BE2C (cell line): ENCODE measurements around the gene PSMB5.

Source experiments
- DNase-seq: peaks from one replicate; pipeline ENCODE4 v3.0.0-alpha.2; 2020
- H3K27me3 ChIP-seq: fragments of 250-450 bp; sonication (Bioruptor Pico); 2 replicates; pipeline ENCODE4 v1.5.1; 2020; ENCODE audit warnings: mild to moderate bottlenecking
- H3K36me3 ChIP-seq: fragments of 250-450 bp; sonication (Bioruptor Pico); 2 replicates; pipeline ENCODE4 v1.5.1; 2020; ENCODE audit warnings: mild to moderate bottlenecking
- H3K4me1 ChIP-seq: fragments of 250-450 bp; sonication (Bioruptor Pico); 2 replicates; pipeline ENCODE4 v1.5.1; 2020
- H3K4me3 ChIP-seq: 2 replicates; pipeline ENCODE4 v1.5.1; 2011; ENCODE audit warnings: low read depth, low read length
- H3K9me3 ChIP-seq: fragments of 250-450 bp; sonication (Bioruptor Pico); 2 replicates; pipeline ENCODE4 v1.5.1; 2020
- TF ChIP-seq, protein P1 (sequence below): IDR thresholded peaks from 2 replicates; pipeline ENCODE4 v1.5.1; 2012; ENCODE audit warnings: mild to moderate bottlenecking, low read depth, low read length

Gene PSMB5

GRCh38 chr14:22997676-22998323 lies 36.9 kb downstream of the PSMB5 start:
- Histone ChIP-seq H3K9me3 (no peaks in the 10 kb centered on the region), H3K4me1 (peaks cover 10% of the 10 kb centered on the region), H3K27me3 (no peaks in the 10 kb centered on the region), H3K4me3 (no peak overlapping the region), H3K36me3 (no peaks in the 10 kb centered on the region)
- DNase-seq = no peak
- TF ChIP-seq, protein P1, sequence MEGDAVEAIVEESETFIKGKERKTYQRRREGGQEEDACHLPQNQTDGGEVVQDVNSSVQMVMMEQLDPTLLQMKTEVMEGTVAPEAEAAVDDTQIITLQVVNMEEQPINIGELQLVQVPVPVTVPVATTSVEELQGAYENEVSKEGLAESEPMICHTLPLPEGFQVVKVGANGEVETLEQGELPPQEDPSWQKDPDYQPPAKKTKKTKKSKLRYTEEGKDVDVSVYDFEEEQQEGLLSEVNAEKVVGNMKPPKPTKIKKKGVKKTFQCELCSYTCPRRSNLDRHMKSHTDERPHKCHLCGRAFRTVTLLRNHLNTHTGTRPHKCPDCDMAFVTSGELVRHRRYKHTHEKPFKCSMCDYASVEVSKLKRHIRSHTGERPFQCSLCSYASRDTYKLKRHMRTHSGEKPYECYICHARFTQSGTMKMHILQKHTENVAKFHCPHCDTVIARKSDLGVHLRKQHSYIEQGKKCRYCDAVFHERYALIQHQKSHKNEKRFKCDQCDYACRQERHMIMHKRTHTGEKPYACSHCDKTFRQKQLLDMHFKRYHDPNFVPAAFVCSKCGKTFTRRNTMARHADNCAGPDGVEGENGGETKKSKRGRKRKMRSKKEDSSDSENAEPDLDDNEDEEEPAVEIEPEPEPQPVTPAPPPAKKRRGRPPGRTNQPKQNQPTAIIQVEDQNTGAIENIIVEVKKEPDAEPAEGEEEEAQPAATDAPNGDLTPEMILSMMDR = no peak

DNA sequence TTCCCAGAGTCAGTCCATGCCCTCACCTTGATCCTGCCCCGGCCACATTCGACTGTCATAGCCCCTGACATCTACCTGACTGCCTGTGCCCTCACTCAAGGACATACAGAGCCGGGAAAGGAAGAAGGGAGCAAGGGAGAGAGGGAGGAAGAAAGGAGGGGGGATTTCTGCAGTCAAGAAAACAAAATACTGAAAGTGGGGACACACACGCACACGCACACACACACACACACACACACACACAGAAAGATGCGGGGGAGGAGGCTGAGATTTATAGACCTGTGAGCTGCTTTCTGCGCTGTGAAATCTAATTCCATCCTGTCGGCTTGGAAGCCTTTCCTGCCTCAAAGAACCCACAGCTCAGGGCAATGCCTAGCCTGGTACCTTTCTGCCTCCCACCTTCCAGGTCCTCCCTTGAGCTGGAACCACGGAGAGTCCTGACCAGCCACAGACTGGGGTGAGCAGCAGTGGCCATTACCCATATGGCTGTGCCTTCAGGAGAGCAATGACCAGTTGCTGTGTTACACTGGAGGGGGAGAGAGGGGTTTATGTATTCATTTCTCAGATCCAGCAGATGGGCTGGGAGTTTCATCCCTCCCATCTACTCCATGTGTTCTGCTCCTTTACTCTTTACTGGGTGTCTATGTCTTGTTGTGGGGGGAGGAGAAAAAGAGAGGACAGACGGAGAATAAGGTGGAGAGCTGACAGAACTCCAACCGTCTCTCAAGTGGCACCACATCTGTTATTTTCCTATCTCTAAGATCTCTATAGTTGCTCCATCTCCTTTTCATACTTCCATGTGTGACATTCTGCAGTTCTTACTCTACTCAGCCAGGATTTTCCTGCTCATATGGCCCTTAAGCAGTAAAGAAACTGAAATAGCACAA lies 37.7 kb downstream of the PSMB5 start:
- Histone ChIP-seq H3K36me3 (no peaks in the 10 kb centered on the region), H3K9me3 (no peaks in the 10 kb centered on the region), H3K27me3 (no peaks in the 10 kb centered on the region), H3K4me3 (no peak overlapping the region), H3K4me1 (peaks cover 10% of the 10 kb centered on the region)
- TF ChIP-seq, protein P1 = no peak
- no peak for DNase-seq

DNA sequence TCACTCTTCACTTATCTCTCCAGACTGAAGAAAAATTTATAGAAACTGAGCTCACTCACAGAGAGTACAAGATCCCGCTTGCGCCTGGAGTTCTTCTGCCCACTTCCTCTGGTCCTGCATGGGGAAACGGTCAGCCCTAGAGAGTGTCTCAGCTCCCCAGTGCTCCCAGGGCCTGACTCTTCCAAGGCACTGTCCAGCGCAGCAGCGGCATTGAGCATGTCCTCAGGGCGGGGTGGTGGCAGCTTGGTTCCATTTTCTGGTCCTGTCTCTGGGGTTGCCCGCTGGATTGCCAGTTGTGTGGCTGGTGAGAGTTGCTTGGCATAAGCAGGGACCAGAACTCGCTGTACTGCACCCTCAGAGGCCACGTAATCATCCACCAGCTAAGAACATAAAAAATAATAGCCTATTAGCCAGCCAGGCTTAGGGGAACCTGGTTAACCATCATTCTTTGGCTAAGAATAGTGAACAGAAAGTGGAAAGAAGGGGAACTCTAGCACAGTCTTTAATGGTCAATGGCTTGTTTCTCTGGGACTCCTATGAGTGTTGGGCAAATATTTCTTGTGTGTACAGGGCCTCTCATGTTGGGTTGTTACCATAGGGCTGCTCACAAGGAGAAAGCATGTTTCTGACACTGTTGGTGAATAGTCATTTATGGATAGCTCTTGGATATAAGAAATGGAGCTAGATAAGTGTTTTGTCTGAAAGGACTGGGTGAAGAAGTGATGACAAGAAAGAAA lies 38.6 kb downstream of the PSMB5 start:
- H3K36me3 ChIP-seq = no peaks in the 10 kb centered on the region; the same call in 1 of the 2 replicates
- H3K4me1 ChIP-seq = peaks cover 10% of the 10 kb centered on the region
- no peaks in the 10 kb centered on the region for H3K27me3 ChIP-seq
- no peak overlapping the region for H3K4me3 ChIP-seq
- DNase-seq = no peak
- TF ChIP-seq, protein P1 = no peak
- no peaks in the 10 kb centered on the region for H3K9me3 ChIP-seq

GRCh38 chr14:22994762-22995275 lies 39.9 kb downstream of the PSMB5 start:
- Histone ChIP-seq H3K27me3 (no peaks in the 10 kb centered on the region), H3K4me1 (peaks cover 10% of the 10 kb centered on the region), H3K4me3 (no peak overlapping the region), H3K9me3 (no peaks in the 10 kb centered on the region), H3K36me3 (no peaks in the 10 kb centered on the region; the same call in 1 of the 2 replicates)
- TF ChIP-seq, protein P1 = peak; percentile 88
- DNase-seq = peak; percentile 59

DNA sequence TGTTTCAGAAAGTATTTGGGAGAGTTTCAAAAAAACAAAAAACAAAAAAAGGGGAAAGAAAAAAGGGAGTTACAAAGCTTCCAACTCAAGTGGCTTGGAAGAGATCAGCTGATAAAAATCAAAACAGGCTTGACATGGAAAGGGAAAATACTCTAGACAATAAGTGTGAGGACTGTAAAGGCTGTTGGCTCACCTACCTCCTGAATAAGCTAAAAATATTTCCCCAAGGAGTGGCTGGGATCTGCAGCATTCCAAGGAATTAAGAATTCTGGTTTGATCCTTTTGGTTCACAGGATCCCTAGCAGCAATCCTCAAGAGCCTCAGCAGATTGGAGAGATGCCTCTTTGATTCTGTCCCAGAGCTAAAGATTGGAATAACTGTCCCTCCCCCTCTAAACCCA lies 41.2 kb downstream of the PSMB5 start:
- Histone ChIP-seq H3K36me3 (no peaks in the 10 kb centered on the region; the same call in none of the 2 replicates), H3K9me3 (no peaks in the 10 kb centered on the region), H3K4me1 (peaks cover 10% of the 10 kb centered on the region), H3K4me3 (no peak overlapping the region), H3K27me3 (no peaks in the 10 kb centered on the region)
- no peak for DNase-seq
- TF ChIP-seq, protein P1 = no peak
